HepG2 (cell line): ENCODE measurements around the gene FAM222A. TPM values are rescaled to one million over a fixed set of nuclear protein-coding genes. Genes with fewer than 3 reads are reported as not detected.

ENCODE experiments used
- FOSL1 ChIP-seq: sonication (generic); formaldehyde crosslinking; IDR thresholded peaks from 2 replicates; pipeline ENCODE4 v1.9.0; 2021; ENCODE audit warnings: missing genetic modification reagents, borderline replicate concordance
- FOXA1 ChIP-seq, 2 experiments: fragments of 450-650 bp in 1 of 2; sonication (generic) in 1 of 2; formaldehyde crosslinking in 1 of 2; IDR thresholded peaks; 2 replicates each; pipeline versions ENCODE4 v1.4.0 to v1.6.1; 2016 to 2020; ENCODE audit warnings: missing genetic modification reagents in 1 of 2
- JUND ChIP-seq: sonication (generic); formaldehyde crosslinking; IDR thresholded peaks from 2 replicates; pipeline ENCODE4 v1.8.0; 2022; ENCODE audit warnings: mild to moderate bottlenecking, missing genetic modification reagents
- KMT2A ChIP-seq: sonication (generic); formaldehyde crosslinking; IDR thresholded peaks from 2 replicates; pipeline ENCODE4 v1.4.0; 2020; ENCODE audit warnings: missing genetic modification reagents
- TCF7L2 ChIP-seq: IDR thresholded peaks from 2 replicates; pipeline ENCODE4 v1.6.1; 2011; ENCODE audit warnings: mild to moderate bottlenecking, low read depth, low read length, moderate library complexity
- ZNF138 ChIP-seq: sonication (generic); formaldehyde crosslinking; IDR thresholded peaks from 2 replicates; pipeline ENCODE4 v1.5.0; 2020; ENCODE audit warnings: mild to moderate bottlenecking, low read depth, missing genetic modification reagents
- ZNF235 ChIP-seq: sonication (generic); formaldehyde crosslinking; IDR thresholded peaks from 2 replicates; pipeline ENCODE4 v1.8.1; 2023; ENCODE audit warnings: mild to moderate bottlenecking, missing genetic modification reagents, borderline replicate concordance
- ZNF274 ChIP-seq: sonication (generic); formaldehyde crosslinking; IDR thresholded peaks from 2 replicates; pipeline ENCODE4 v1.5.1; 2020; ENCODE audit warnings: mild to moderate bottlenecking, missing genetic modification reagents
- ZNF605 ChIP-seq: sonication (generic); formaldehyde crosslinking; IDR thresholded peaks from 2 replicates; pipeline ENCODE4 v1.8.0; 2022; ENCODE audit warnings: mild to moderate bottlenecking, missing genetic modification reagents
- ZNF75D ChIP-seq: sonication (generic); formaldehyde crosslinking; IDR thresholded peaks from 2 replicates; pipeline ENCODE4 v1.8.1; 2023; ENCODE audit warnings: missing genetic modification reagents, mild to moderate bottlenecking, borderline replicate concordance
- ZNF781 ChIP-seq: sonication (generic); formaldehyde crosslinking; IDR thresholded peaks from 2 replicates; pipeline ENCODE4 v1.5.1; 2020; ENCODE audit warnings: borderline replicate concordance, mild to moderate bottlenecking, missing genetic modification reagents; ENCODE audit errors: not compliant biosample characterization
- polyA plus RNA-seq, 8 experiments: library from polyadenylated mRNA; depleted of rRNA in 3 of 8; stranded (reverse) in 7 of 8; unstranded in 1 of 8; fragments of >200 nt; fragmentation: Illumina TruSeq in 4 of 8; extraction: Trizol in 4 of 8; gene quantifications; 2 replicates each; pipeline versions ENCODE4 v1.2.1 to v1.2.3, GENCODE V29; 2011 to 2016; ENCODE audit warnings: low read depth in 4 of 8, missing spikeins in 1 of 8, mixed read lengths in 1 of 8; ENCODE audit not compliant: insufficient read depth in 1 of 8
- total RNA-seq, 5 experiments: library from RNA; depleted of rRNA; stranded (reverse); fragments of >200 nt; fragmentation: Illumina TruSeq; extraction: Trizol; gene quantifications; 2 replicates each; pipeline ENCODE4 v1.2.3, GENCODE V29; 2016; ENCODE audit warnings: low read depth in 1 of 5
- TF ChIP-seq, protein P1 (sequence below): sonication (generic); formaldehyde crosslinking; IDR thresholded peaks from 2 replicates; pipeline ENCODE4 v1.4.0; 2020; ENCODE audit warnings: missing genetic modification reagents, borderline replicate concordance
- TF ChIP-seq, protein P2 (sequence below): sonication (generic); formaldehyde crosslinking; IDR thresholded peaks from 2 replicates; pipeline ENCODE4 v1.4.0; 2020; ENCODE audit warnings: low read depth, mild to moderate bottlenecking, missing genetic modification reagents
- TF ChIP-seq, protein P3 (sequence below): sonication (generic); formaldehyde crosslinking; IDR thresholded peaks from 2 replicates; pipeline ENCODE4 v1.5.0; 2020; ENCODE audit warnings: mild to moderate bottlenecking, missing genetic modification reagents, borderline replicate concordance
- TF ChIP-seq, protein P4 (sequence below): sonication (generic); formaldehyde crosslinking; IDR thresholded peaks from 2 replicates; pipeline ENCODE4 v1.4.0; 2020; ENCODE audit warnings: mild to moderate bottlenecking, missing genetic modification reagents

Gene FAM222A
- total and polyA plus RNA-seq, 2 of the 13 experiments (the other 11 are each of a cell fraction or from before 2014, with no cell fraction given) = 2.7 to 9.6 TPM

DNA sequence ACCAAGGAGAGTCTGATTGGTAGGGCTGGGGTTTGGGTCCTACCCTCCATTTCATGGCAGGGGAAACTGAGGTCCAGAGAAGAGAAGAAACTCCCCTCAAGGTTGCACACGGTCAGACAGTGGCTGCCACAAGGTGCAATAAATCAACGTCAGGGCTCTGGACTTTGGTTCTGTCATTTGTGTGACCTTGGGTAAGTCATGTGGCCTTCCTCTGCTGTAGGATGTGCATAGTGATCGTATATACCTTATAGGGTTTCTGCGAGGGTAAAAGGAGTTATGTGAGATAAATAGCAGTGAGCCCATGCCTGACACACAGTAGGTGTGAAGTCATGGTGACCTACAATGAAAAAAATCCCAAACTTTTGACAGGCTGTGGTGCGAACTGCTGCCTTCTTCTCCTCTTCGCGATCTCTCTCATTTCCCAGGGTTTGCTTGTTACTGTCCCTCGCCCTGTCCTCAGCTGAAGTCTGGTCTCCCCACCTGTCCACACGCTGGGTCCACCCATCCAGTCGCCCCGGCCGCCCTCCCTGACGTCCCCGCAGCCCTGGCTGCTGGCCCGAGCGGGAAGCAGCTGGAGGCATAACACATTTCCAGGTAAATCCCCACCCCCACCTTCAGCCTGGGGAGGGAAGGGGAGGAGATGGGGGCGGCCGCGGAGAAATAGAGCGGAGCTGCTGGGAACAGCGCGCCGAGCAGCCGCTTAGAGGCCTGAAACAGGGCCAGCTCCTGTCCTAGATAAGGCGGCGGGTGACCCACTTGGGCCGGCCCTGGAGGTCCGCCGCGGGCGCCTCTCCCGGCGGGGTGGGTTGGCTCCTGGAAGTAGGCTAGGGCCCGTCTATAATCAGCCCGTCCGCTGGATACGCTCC lies 1.8 kb upstream of the FAM222A start (continued):
- TF ChIP-seq ZNF781 (CRISPR knock-in tag) (no peak), JUND (CRISPR knock-in tag) (no peak), ZNF235 (no peak), KMT2A (no peak), ZNF274 (no peak), ZNF138 (CRISPR knock-in tag) (no peak), ZNF605 (CRISPR knock-in tag) (peak; percentile 66), ZNF75D (no peak), TCF7L2 (no peak), FOXA1 (IDR thresholded peaks at IDR 0.05) (no peak), FOXA1 (CRISPR knock-in tag; IDR thresholded peaks at IDR 0.05) (no peak), FOSL1 (CRISPR knock-in tag) (no peak)
- TF ChIP-seq, protein P1, sequence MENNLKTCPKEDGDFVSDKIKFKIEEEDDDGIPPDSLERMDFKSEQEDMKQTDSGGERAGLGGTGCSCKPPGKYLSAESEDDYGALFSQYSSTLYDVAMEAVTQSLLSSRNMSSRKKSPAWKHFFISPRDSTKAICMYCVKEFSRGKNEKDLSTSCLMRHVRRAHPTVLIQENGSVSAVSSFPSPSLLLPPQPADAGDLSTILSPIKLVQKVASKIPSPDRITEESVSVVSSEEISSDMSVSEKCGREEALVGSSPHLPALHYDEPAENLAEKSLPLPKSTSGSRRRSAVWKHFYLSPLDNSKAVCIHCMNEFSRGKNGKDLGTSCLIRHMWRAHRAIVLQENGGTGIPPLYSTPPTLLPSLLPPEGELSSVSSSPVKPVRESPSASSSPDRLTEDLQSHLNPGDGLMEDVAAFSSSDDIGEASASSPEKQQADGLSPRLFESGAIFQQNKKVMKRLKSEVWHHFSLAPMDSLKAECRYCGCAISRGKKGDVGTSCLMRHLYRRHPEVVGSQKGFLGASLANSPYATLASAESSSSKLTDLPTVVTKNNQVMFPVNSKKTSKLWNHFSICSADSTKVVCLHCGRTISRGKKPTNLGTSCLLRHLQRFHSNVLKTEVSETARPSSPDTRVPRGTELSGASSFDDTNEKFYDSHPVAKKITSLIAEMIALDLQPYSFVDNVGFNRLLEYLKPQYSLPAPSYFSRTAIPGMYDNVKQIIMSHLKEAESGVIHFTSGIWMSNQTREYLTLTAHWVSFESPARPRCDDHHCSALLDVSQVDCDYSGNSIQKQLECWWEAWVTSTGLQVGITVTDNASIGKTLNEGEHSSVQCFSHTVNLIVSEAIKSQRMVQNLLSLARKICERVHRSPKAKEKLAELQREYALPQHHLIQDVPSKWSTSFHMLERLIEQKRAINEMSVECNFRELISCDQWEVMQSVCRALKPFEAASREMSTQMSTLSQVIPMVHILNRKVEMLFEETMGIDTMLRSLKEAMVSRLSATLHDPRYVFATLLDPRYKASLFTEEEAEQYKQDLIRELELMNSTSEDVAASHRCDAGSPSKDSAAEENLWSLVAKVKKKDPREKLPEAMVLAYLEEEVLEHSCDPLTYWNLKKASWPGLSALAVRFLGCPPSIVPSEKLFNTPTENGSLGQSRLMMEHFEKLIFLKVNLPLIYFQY (CRISPR knock-in tag) = 0 out of 2 replicates have a peak, but pooled peaks have one; percentile 62
- TF ChIP-seq, protein P2, sequence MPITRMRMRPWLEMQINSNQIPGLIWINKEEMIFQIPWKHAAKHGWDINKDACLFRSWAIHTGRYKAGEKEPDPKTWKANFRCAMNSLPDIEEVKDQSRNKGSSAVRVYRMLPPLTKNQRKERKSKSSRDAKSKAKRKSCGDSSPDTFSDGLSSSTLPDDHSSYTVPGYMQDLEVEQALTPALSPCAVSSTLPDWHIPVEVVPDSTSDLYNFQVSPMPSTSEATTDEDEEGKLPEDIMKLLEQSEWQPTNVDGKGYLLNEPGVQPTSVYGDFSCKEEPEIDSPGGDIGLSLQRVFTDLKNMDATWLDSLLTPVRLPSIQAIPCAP (CRISPR knock-in tag) = no peak
- TF ChIP-seq, protein P3, sequence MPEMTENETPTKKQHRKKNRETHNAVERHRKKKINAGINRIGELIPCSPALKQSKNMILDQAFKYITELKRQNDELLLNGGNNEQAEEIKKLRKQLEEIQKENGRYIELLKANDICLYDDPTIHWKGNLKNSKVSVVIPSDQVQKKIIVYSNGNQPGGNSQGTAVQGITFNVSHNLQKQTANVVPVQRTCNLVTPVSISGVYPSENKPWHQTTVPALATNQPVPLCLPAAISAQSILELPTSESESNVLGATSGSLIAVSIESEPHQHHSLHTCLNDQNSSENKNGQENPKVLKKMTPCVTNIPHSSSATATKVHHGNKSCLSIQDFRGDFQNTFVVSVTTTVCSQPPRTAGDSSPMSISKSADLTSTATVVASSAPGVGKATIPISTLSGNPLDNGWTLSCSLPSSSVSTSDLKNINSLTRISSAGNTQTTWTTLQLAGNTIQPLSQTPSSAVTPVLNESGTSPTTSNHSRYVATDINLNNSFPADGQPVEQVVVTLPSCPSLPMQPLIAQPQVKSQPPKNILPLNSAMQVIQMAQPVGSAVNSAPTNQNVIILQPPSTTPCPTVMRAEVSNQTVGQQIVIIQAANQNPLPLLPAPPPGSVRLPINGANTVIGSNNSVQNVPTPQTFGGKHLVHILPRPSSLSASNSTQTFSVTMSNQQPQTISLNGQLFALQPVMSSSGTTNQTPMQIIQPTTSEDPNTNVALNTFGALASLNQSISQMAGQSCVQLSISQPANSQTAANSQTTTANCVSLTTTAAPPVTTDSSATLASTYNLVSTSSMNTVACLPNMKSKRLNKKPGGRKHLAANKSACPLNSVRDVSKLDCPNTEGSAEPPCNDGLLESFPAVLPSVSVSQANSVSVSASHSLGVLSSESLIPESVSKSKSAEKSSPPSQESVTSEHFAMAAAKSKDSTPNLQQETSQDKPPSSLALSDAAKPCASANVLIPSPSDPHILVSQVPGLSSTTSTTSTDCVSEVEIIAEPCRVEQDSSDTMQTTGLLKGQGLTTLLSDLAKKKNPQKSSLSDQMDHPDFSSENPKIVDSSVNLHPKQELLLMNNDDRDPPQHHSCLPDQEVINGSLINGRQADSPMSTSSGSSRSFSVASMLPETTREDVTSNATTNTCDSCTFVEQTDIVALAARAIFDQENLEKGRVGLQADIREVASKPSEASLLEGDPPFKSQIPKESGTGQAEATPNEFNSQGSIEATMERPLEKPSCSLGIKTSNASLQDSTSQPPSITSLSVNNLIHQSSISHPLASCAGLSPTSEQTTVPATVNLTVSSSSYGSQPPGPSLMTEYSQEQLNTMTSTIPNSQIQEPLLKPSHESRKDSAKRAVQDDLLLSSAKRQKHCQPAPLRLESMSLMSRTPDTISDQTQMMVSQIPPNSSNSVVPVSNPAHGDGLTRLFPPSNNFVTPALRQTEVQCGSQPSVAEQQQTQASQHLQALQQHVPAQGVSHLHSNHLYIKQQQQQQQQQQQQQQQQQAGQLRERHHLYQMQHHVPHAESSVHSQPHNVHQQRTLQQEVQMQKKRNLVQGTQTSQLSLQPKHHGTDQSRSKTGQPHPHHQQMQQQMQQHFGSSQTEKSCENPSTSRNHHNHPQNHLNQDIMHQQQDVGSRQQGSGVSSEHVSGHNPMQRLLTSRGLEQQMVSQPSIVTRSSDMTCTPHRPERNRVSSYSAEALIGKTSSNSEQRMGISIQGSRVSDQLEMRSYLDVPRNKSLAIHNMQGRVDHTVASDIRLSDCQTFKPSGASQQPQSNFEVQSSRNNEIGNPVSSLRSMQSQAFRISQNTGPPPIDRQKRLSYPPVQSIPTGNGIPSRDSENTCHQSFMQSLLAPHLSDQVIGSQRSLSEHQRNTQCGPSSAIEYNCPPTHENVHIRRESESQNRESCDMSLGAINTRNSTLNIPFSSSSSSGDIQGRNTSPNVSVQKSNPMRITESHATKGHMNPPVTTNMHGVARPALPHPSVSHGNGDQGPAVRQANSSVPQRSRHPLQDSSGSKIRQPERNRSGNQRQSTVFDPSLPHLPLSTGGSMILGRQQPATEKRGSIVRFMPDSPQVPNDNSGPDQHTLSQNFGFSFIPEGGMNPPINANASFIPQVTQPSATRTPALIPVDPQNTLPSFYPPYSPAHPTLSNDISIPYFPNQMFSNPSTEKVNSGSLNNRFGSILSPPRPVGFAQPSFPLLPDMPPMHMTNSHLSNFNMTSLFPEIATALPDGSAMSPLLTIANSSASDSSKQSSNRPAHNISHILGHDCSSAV (CRISPR knock-in tag) = no peak
- TF ChIP-seq, protein P4, sequence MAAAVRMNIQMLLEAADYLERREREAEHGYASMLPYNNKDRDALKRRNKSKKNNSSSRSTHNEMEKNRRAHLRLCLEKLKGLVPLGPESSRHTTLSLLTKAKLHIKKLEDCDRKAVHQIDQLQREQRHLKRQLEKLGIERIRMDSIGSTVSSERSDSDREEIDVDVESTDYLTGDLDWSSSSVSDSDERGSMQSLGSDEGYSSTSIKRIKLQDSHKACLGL = no peak
